Measurements from ENCODE around the gene IL17A.

DNA sequence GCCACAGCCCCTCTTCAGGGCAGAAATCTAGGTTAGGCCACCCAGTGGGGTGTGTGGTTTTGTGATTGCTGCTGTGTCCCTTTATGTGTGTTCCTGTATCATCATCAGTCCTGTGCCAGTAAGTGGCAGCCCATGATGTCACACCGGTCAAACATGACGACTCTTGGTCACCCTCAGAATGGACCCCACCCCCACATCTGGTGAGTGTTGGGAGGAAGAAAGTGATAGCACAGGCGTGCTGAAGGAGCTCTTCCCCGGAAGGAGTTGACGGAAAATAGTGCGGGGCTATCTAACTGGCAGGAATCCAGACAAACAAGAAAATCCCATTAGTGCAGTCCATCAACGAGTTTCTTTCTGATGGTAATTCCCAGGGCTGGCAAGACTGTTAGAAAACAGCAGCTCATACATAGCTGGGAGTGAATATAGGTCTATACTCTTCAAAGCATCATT lies 33.4 kb upstream of the IL17A start:
- TF ChIP-seq, protein P1, sequence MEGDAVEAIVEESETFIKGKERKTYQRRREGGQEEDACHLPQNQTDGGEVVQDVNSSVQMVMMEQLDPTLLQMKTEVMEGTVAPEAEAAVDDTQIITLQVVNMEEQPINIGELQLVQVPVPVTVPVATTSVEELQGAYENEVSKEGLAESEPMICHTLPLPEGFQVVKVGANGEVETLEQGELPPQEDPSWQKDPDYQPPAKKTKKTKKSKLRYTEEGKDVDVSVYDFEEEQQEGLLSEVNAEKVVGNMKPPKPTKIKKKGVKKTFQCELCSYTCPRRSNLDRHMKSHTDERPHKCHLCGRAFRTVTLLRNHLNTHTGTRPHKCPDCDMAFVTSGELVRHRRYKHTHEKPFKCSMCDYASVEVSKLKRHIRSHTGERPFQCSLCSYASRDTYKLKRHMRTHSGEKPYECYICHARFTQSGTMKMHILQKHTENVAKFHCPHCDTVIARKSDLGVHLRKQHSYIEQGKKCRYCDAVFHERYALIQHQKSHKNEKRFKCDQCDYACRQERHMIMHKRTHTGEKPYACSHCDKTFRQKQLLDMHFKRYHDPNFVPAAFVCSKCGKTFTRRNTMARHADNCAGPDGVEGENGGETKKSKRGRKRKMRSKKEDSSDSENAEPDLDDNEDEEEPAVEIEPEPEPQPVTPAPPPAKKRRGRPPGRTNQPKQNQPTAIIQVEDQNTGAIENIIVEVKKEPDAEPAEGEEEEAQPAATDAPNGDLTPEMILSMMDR (IDR thresholded peaks at IDR 0.05; ENCODE audit: low read length), result no peak
- no peak for TF ChIP-seq EZH2phosphoT487 (IDR thresholded peaks at IDR 0.05; ENCODE audit: low read length)

All from MM.1S (cell line).